Mucosa of descending colon (tissue), 3 donors: ENCODE results near the gene DEPDC1. TPM values are rescaled to one million over a fixed set of nuclear protein-coding genes. Genes with fewer than 3 reads are reported as not detected.

Experiments
- ATAC-seq: fragments of 200-7000 bp; cut with Tn5 transposase; one replicate; pipeline ENCODE4 v1.9.1; 2020; ENCODE audit warnings: mild to moderate bottlenecking, moderate library complexity
- DNase-seq, 3 donors: peaks; one replicate each; pipeline ENCODE4 v3.0.0-alpha.2; 2020
- H3K36me3 ChIP-seq: fragments of 200-600 bp; one replicate; pipeline ENCODE4 v1.8.0; 2021; ENCODE audit warnings: low read depth, mild to moderate bottlenecking
- H3K4me1 ChIP-seq: fragments of 200-600 bp; one replicate; pipeline ENCODE4 v1.8.0; 2021; ENCODE audit warnings: low read depth, mild to moderate bottlenecking
- H3K4me3 ChIP-seq: fragments of 200-600 bp; one replicate; pipeline ENCODE4 v1.8.0; 2021; ENCODE audit warnings: mild to moderate bottlenecking
- H3K9me3 ChIP-seq: fragments of 200-600 bp; one replicate; pipeline ENCODE4 v1.8.0; 2021; ENCODE audit warnings: mild to moderate bottlenecking
- intact Hi-C, 2 donors: fragments of 100-400 bp; cut with DNase I in 1 of 2; cut with micrococcal nuclease in 1 of 2; formaldehyde crosslinking; loops; one replicate each; pipeline versions ENCODE4 v1.11.0 to v1.11.1; 2022; cut with DNase I, micrococcal nuclease
- total RNA-seq, 3 donors: library from RNA; stranded (reverse); fragmentation: NEBNext Ultra II Directional in 2 of 3; extraction: Animal tissue kit (Norgen Biotek cat#: 25700) in 2 of 3; gene quantifications; one replicate each; pipeline versions ENCODE4 v1.2.1 to v1.2.4, GENCODE V29; 2021 to 2023
- TF ChIP-seq, protein P1 (sequence below): fragments of 200-600 bp; IDR thresholded peaks from one replicate; pipeline ENCODE4 v1.8.0; 2022; ENCODE audit warnings: antibody characterized with exemption, mild to moderate bottlenecking
- donor health status: DM: no; HTN: no; CAD: no; lungs with moderate emphysema.
- donor health status: DM: no; HTN: no; CAD: no.
- donor health status: DM: no; HTN: yes; CAD: no.

DEPDC1 gene
- total RNA-seq, 3 donors from 2014 or later: 1.9 to 9.2 (median 2.5) TPM

DNA sequence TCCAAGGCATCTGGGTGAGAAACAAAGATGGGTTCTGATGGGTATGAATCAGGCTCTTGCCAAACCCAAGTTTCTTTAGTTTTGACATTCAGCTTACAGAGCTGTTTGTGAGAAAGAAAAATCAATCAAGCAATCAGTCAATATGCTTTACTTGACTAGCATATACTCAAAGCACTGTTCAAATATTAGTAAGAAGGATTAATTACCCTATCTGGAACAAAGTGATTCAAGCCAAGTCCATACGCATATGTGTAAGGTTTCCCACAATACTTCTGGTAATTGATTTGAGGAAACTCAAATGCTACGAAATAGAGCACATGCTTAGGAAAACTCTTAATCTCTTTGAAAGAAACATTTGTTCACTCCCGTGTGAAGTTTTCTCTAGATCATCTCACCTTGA is 65.8 kb downstream of the DEPDC1 start:
- ATAC-seq: no peak
- Histone ChIP-seq H3K4me1 (no peaks in the 10 kb centered on the region), H3K4me3 (no peak overlapping the region), H3K9me3 (no peaks in the 10 kb centered on the region), H3K36me3 (no peaks in the 10 kb centered on the region)
- DNase-seq: no peak
- intact Hi-C loops: no loop called here
- TF ChIP-seq, protein P1, sequence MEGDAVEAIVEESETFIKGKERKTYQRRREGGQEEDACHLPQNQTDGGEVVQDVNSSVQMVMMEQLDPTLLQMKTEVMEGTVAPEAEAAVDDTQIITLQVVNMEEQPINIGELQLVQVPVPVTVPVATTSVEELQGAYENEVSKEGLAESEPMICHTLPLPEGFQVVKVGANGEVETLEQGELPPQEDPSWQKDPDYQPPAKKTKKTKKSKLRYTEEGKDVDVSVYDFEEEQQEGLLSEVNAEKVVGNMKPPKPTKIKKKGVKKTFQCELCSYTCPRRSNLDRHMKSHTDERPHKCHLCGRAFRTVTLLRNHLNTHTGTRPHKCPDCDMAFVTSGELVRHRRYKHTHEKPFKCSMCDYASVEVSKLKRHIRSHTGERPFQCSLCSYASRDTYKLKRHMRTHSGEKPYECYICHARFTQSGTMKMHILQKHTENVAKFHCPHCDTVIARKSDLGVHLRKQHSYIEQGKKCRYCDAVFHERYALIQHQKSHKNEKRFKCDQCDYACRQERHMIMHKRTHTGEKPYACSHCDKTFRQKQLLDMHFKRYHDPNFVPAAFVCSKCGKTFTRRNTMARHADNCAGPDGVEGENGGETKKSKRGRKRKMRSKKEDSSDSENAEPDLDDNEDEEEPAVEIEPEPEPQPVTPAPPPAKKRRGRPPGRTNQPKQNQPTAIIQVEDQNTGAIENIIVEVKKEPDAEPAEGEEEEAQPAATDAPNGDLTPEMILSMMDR: no peak

DNA sequence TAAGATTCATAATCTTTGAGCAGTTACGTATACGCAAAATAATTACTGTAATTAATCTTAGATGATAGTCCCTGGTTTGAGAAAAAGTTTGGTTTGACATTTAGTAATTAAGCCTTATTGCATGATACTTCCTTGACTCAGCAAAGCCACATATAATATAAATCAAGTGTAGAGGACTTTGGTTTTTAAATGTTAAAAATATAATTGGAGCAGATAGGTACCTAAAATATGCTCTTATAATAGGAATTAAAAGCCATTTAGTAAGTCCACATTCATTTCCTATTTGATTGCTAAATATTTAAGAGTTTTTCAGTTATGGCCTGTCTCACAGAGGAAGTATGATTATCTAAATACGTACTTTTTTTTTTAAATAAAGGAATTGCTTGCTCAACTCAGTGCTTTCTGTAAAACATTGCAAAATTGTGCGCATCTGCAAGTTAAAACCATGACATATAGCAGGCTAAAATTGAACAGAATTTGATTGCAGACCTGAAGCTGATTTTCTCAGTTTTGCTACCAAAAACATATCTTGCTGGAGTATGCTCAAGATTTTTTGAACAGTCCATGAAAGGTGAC is 67.6 kb downstream of the DEPDC1 start:
- Histone ChIP-seq H3K4me1 (no peaks in the 10 kb centered on the region), H3K36me3 (no peaks in the 10 kb centered on the region), H3K9me3 (no peaks in the 10 kb centered on the region), H3K4me3 (no peak overlapping the region)
- TF ChIP-seq, protein P1: no peak
- ATAC-seq: no peak
- DNase-seq: no peak
- intact Hi-C loops: no loop called here

DNA sequence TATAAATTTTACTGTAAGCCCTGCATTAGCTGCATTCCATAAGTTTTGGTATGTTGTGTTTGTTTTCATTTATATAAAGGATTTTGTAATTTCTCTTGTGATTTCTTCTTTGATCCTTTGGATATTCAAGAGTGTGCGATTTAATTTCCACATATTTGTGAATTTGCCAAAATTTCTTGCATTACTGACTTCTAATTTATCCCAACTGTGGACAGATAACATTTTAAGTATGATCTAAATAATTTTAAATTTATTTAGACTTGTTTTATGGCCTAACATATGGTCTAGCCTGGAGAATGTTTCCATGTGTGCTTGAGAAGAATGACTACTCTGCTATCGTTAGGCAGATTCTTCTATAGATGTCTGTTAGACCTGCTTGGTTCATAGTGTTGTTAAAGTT is 70.3 kb downstream of the DEPDC1 start:
- no peak for DNase-seq
- intact Hi-C loops: no loop called here
- Histone ChIP-seq H3K4me1 (no peaks in the 10 kb centered on the region), H3K36me3 (no peaks in the 10 kb centered on the region), H3K9me3 (no peaks in the 10 kb centered on the region), H3K4me3 (no peak overlapping the region)
- TF ChIP-seq, protein P1: no peak
- no peak for ATAC-seq

Other genes starting within 250 kb of the DEPDC1 start
- not detected for gene RPE65, start 47.1 kb downstream of the DEPDC1 start, total RNA-seq